K562 (cell line): ENCODE measurements around the gene MAP3K2. TPM values are rescaled to one million over a fixed set of nuclear protein-coding genes. Genes with fewer than 3 reads are reported as not detected.

Source experiments
- AFF4 ChIP-seq: sonication (generic); formaldehyde crosslinking; IDR thresholded peaks from 2 replicates; pipeline ENCODE4 v1.8.0; 2023; ENCODE audit warnings: mild to moderate bottlenecking, missing genetic modification reagents
- ARID3B ChIP-seq: fragments of 250-450 bp; sonication (Bioruptor Pico); IDR thresholded peaks from 2 replicates; pipeline ENCODE4 v1.4.0; 2020; ENCODE audit warnings: borderline replicate concordance
- CBFA2T2 ChIP-seq: fragments of 450-650 bp; conservative IDR thresholded peaks from 2 replicates; pipeline ENCODE4 v1.6.1; 2017; ENCODE audit warnings: mild to moderate bottlenecking
- ELF4 ChIP-seq: fragments of 450-650 bp; formaldehyde crosslinking; IDR thresholded peaks from 2 replicates; pipeline ENCODE4 v1.4.0; 2022; ENCODE audit warnings: missing genetic modification characterization
- FIP1L1 ChIP-seq: fragments of 200-400 bp; formaldehyde crosslinking; IDR thresholded peaks from 2 replicates; pipeline ENCODE4 v1.6.1; 2018; ENCODE audit warnings: mild to moderate bottlenecking, low read depth, low read length; ENCODE audit not compliant: poor library complexity, severe bottlenecking
- GTF2F1 ChIP-seq: IDR thresholded peaks from 2 replicates; pipeline ENCODE4 v1.6.1; 2011; ENCODE audit warnings: low read depth, low read length, improper control_type of control experiment
- KLF16 ChIP-seq: IDR thresholded peaks from 2 replicates; pipeline ENCODE4 v1.6.1; 2016; ENCODE audit warnings: antibody characterized with exemption
- LEF1 ChIP-seq: fragments of 450-650 bp; IDR thresholded peaks from 2 replicates; pipeline ENCODE4 v1.6.1; 2016; ENCODE audit warnings: mild to moderate bottlenecking
- MNT ChIP-seq, 2 experiments: fragments of 450-650 bp; conservative IDR thresholded peaks; 2 replicates each; pipeline ENCODE4 v1.6.1; 2017; ENCODE audit warnings: mild to moderate bottlenecking in 2 of 2, moderate library complexity in 2 of 2
- MTF1 ChIP-seq: fragments of 250-450 bp; sonication (Bioruptor Pico); IDR thresholded peaks from 2 replicates; pipeline ENCODE4 v1.9.0; 2021; ENCODE audit warnings: moderate library complexity, mild to moderate bottlenecking, inconsistent platforms, borderline replicate concordance
- PCBP2 ChIP-seq: fragments of 200-400 bp; formaldehyde crosslinking; IDR thresholded peaks from 2 replicates; pipeline ENCODE4 v1.6.1; 2018; ENCODE audit warnings: low read length, low read depth, mild to moderate bottlenecking, moderate library complexity; ENCODE audit not compliant: poor library complexity, severe bottlenecking
- POLR2B ChIP-seq: fragments of 450-650 bp; IDR thresholded peaks from 2 replicates; pipeline ENCODE4 v1.6.1; 2018; ENCODE audit warnings: low read depth; ENCODE audit not compliant: partially characterized antibody
- PRMT5 ChIP-seq: sonication (generic); formaldehyde crosslinking; IDR thresholded peaks from 2 replicates; pipeline ENCODE4 v1.5.0; 2020; ENCODE audit warnings: missing genetic modification reagents
- RAD51 ChIP-seq: fragments of 450-650 bp; IDR thresholded peaks from 2 replicates; pipeline ENCODE4 v1.7.1; 2016; ENCODE audit warnings: low read depth, mild to moderate bottlenecking, borderline replicate concordance
- TAF15 ChIP-seq: fragments of 200-400 bp; formaldehyde crosslinking; IDR thresholded peaks from 2 replicates; pipeline ENCODE4 v1.6.1; 2017; ENCODE audit warnings: mild to moderate bottlenecking, low read depth, low read length, moderate library complexity
- TARDBP ChIP-seq: fragments of 450-650 bp; IDR thresholded peaks from 2 replicates; pipeline ENCODE4 v1.6.1; 2016
- ZNF785 ChIP-seq: fragments of 250-450 bp; sonication (Bioruptor Pico); IDR thresholded peaks from 2 replicates; pipeline ENCODE4 v1.4.0; 2020; ENCODE audit warnings: mild to moderate bottlenecking
- polyA plus RNA-seq, 8 experiments: library from polyadenylated mRNA; depleted of rRNA in 4 of 8; stranded (reverse) in 5 of 8; unstranded in 3 of 8; fragments of >200 nt; fragmentation: Nextera tagmentation in 2 of 8; fragmentation: Illumina TruSeq in 1 of 8; extraction: Ambion mirVana in 2 of 8; extraction: Trizol in 1 of 8; gene quantifications; 2 replicates each; pipeline versions ENCODE4 v1.2.1 to v1.2.3, GENCODE V29; 2011 to 2014; ENCODE audit warnings: inconsistent platforms in 1 of 8, missing spikeins in 1 of 8
- total RNA-seq, 7 experiments: library from RNA; depleted of rRNA in 6 of 7; stranded (reverse); fragments of >200 nt in 6 of 7; fragmentation: Illumina TruSeq in 2 of 7; extraction: Trizol in 2 of 7; gene quantifications; 2 replicates each; pipeline versions ENCODE4 v1.2.1 to v1.2.3, GENCODE V29; 2011 to 2021; ENCODE audit warnings: low replicate concordance in 1 of 7
- TF ChIP-seq, protein P1 (sequence below): sonication (generic); formaldehyde crosslinking; IDR thresholded peaks from 2 replicates; pipeline ENCODE4 v1.8.0; 2022; ENCODE audit warnings: mild to moderate bottlenecking, missing genetic modification reagents
- TF ChIP-seq, protein P2 (sequence below): sonication (generic); formaldehyde crosslinking; IDR thresholded peaks from 2 replicates; pipeline ENCODE4 v1.8.0; 2022; ENCODE audit warnings: missing genetic modification reagents, mild to moderate bottlenecking, borderline replicate concordance

The MAP3K2 gene
- total and polyA plus RNA-seq, 9 of the 15 experiments (the other 6 are each of a cell fraction or from before 2014, with no cell fraction given): 1.2 to 14.2 (median 5.7) TPM

DNA sequence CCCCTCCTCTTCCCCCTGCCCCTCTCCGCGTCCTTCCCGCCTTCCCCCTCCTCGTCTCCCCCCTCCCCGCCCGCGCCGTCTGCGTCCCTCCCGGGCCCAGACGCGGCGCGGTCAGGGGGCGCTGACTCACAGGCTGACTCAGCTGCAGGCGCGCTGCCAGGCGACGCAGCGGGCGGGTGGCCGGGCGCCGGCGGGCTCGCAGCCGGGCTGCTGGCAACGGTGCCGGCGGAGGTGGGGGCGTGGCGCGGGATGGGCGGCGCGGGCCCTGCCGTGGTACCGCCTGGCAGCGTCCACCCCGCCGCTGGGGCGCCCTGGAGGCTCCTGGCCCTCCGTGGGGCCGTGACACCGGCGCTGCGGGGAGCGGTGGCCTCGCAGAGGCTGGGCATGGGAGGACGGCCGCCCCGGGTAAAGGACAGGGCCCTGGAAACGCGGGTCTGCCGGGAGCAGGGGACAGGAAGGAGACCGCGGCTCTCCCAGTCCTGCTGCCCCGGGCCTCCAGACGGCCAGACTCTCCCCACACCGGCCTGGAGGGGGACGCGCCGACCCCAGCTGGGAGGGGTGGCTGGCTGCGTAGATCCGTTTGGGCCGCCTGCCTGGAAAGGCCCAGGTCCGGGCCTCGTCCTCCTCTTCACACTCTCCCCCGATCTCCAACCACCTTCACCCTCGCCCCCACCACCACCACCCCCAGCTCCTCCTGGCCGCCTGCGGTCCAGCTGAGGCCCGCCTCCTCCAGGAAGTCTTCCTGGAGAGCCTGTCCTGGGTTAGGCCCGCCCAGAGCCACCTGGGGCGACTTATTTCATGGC is 20.4 kb upstream of the MAP3K2 start (continued):
- TF ChIP-seq MNT (conservative IDR thresholded peaks at IDR 0.05) (no peak), CBFA2T2 (no peak), RAD51 (no peak), ARID3B (CRISPR knock-in tag) (no peak), FIP1L1 (no peak), POLR2B (no peak), GTF2F1 (no peak), PRMT5 (CRISPR knock-in tag) (0 out of 2 replicates have a peak, but pooled peaks have one; percentile 10), KLF16 (no peak), ELF4 (no peak), TARDBP (no peak), TAF15 (no peak), ZNF785 (CRISPR knock-in tag) (no peak), AFF4 (CRISPR knock-in tag) (no peak), PCBP2 (no peak), MTF1 (CRISPR knock-in tag) (no peak), LEF1 (no peak)
- TF ChIP-seq, protein P1, sequence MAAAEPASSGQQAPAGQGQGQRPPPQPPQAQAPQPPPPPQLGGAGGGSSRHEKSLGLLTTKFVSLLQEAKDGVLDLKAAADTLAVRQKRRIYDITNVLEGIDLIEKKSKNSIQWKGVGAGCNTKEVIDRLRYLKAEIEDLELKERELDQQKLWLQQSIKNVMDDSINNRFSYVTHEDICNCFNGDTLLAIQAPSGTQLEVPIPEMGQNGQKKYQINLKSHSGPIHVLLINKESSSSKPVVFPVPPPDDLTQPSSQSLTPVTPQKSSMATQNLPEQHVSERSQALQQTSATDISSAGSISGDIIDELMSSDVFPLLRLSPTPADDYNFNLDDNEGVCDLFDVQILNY (CRISPR knock-in tag): no peak
- TF ChIP-seq, protein P2, sequence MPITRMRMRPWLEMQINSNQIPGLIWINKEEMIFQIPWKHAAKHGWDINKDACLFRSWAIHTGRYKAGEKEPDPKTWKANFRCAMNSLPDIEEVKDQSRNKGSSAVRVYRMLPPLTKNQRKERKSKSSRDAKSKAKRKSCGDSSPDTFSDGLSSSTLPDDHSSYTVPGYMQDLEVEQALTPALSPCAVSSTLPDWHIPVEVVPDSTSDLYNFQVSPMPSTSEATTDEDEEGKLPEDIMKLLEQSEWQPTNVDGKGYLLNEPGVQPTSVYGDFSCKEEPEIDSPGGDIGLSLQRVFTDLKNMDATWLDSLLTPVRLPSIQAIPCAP (CRISPR knock-in tag): no peak
